ENCODE results near the gene ZNF778. TPM values are rescaled to one million over a fixed set of nuclear protein-coding genes. Genes with fewer than 3 reads are reported as not detected.

The ZNF778 gene
- total and polyA plus RNA-seq, 10 of the 15 experiments (the other 5 are each of a cell fraction or from before 2014, with no cell fraction given), result 0.20 to 9.7 (median 4.1) TPM

DNA sequence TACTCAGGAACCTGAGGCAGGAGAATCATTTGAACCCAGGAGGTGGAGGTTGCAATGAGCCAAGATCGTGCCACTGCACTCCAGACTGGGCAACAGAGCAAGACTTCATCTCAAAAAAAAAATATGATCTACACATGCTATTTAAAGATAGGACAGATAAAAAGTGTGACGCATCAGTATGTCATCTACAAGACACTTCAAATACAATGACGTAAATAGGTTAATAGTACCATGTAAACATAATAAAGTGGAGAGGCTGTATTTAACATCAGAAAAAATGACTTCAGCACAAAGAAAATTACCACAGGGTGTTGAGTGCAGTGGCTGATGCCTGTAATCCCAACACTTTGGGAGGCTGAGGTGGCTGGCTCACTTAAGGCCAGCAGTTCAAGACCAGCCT is 20.2 kb downstream of the ZNF778 start (continued):
- TF ChIP-seq, protein P1, sequence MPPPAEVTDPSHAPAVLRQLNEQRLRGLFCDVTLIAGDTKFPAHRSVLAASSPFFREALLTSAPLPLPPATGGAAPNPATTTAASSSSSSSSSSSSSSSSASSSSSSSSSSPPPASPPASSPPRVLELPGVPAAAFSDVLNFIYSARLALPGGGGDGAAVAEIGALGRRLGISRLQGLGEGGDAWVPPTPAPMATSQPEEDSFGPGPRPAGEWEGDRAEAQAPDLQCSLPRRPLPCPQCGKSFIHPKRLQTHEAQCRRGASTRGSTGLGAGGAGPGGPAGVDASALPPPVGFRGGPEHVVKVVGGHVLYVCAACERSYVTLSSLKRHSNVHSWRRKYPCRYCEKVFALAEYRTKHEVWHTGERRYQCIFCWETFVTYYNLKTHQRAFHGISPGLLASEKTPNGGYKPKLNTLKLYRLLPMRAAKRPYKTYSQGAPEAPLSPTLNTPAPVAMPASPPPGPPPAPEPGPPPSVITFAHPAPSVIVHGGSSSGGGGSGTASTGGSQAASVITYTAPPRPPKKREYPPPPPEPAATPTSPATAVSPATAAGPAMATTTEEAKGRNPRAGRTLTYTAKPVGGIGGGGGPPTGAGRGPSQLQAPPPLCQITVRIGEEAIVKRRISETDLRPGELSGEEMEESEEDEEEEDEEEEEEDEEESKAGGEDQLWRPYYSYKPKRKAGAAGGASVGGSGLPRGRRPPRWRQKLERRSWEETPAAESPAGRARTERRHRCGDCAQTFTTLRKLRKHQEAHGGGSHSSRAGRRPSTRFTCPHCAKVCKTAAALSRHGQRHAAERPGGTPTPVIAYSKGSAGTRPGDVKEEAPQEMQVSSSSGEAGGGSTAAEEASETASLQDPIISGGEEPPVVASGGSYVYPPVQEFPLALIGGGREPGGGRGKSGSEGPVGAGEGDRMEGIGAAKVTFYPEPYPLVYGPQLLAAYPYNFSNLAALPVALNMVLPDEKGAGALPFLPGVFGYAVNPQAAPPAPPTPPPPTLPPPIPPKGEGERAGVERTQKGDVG (CRISPR knock-in tag; IDR thresholded peaks at IDR 0.05), result no peak
- no peak for TF ChIP-seq IKZF2 (IDR thresholded peaks at IDR 0.05)
- TF ChIP-seq ZSCAN29 (IDR thresholded peaks at IDR 0.05), result no peak
- TF ChIP-seq, protein P2, sequence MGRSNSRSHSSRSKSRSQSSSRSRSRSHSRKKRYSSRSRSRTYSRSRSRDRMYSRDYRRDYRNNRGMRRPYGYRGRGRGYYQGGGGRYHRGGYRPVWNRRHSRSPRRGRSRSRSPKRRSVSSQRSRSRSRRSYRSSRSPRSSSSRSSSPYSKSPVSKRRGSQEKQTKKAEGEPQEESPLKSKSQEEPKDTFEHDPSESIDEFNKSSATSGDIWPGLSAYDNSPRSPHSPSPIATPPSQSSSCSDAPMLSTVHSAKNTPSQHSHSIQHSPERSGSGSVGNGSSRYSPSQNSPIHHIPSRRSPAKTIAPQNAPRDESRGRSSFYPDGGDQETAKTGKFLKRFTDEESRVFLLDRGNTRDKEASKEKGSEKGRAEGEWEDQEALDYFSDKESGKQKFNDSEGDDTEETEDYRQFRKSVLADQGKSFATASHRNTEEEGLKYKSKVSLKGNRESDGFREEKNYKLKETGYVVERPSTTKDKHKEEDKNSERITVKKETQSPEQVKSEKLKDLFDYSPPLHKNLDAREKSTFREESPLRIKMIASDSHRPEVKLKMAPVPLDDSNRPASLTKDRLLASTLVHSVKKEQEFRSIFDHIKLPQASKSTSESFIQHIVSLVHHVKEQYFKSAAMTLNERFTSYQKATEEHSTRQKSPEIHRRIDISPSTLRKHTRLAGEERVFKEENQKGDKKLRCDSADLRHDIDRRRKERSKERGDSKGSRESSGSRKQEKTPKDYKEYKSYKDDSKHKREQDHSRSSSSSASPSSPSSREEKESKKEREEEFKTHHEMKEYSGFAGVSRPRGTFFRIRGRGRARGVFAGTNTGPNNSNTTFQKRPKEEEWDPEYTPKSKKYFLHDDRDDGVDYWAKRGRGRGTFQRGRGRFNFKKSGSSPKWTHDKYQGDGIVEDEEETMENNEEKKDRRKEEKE (IDR thresholded peaks at IDR 0.05), result no peak
- TF ChIP-seq, protein P3, sequence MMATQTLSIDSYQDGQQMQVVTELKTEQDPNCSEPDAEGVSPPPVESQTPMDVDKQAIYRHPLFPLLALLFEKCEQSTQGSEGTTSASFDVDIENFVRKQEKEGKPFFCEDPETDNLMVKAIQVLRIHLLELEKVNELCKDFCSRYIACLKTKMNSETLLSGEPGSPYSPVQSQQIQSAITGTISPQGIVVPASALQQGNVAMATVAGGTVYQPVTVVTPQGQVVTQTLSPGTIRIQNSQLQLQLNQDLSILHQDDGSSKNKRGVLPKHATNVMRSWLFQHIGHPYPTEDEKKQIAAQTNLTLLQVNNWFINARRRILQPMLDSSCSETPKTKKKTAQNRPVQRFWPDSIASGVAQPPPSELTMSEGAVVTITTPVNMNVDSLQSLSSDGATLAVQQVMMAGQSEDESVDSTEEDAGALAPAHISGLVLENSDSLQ (IDR thresholded peaks at IDR 0.05), result no peak
- TF ChIP-seq MEF2A (IDR thresholded peaks at IDR 0.05; ENCODE audit: insufficient read depth, low read depth, low read length), result no peak
- TF ChIP-seq SRF (IDR thresholded peaks at IDR 0.05; ENCODE audit: low read depth in 2 of 2, low read length in 2 of 2), result no peak
- TF ChIP-seq WRNIP1 (IDR thresholded peaks at IDR 0.05; ENCODE audit: borderline replicate concordance, low read depth, low read length), result no peak

All from GM12878 (cell line).